GM19324 (cell line): ENCODE results near the gene FOXL3.

Experiments
- ATAC-seq: cut with Tn5 transposase; IDR thresholded peaks from one replicate; pipeline ENCODE4 v1.9.1; 2021; ENCODE audit warnings: mild to moderate bottlenecking, moderate library complexity; ENCODE audit not compliant: unreplicated experiment, low FRiP score

Gene FOXL3

GRCh38 chr7:300048-300447 is 10.1 kb downstream of the FOXL3 start:
- no peak for ATAC-seq

GRCh38 chr7:300546-301290 is 10.7 kb downstream of the FOXL3 start:
- ATAC-seq, result no peak

- no peak for ATAC-seq
Measured at GRCh38 chr7:301291-302053, 11.5 kb downstream of the FOXL3 start.

- ATAC-seq, result no peak
Measured at GRCh38 chr7:302054-302992, 12.4 kb downstream of the FOXL3 start.

- ATAC-seq, result no peak
Measured at GRCh38 chr7:303425-303824, 13.5 kb downstream of the FOXL3 start.

- ATAC-seq, result no peak
Measured at GRCh38 chr7:303884-304573, 14.1 kb downstream of the FOXL3 start.

GRCh38 chr7:304574-305409 is 14.8 kb downstream of the FOXL3 start:
- ATAC-seq, result no peak

GRCh38 chr7:305410-306151 is 15.6 kb downstream of the FOXL3 start:
- ATAC-seq, result no peak

- no peak for ATAC-seq
Measured at GRCh38 chr7:307970-308369, 18.0 kb downstream of the FOXL3 start.

- ATAC-seq, result no peak
Measured at GRCh38 chr7:309586-310228, 19.7 kb downstream of the FOXL3 start.

GRCh38 chr7:311131-311680 is 21.2 kb downstream of the FOXL3 start:
- no peak for ATAC-seq

- no peak for ATAC-seq
Measured at GRCh38 chr7:311796-312195, 21.8 kb downstream of the FOXL3 start.

GRCh38 chr7:312424-312823 is 22.5 kb downstream of the FOXL3 start:
- no peak for ATAC-seq

GRCh38 chr7:314853-315252 is 24.9 kb downstream of the FOXL3 start:
- no peak for ATAC-seq

GRCh38 chr7:315516-316265 is 25.7 kb downstream of the FOXL3 start:
- ATAC-seq, result no peak

- no peak for ATAC-seq
Measured at GRCh38 chr7:317643-318405, 27.9 kb downstream of the FOXL3 start.

GRCh38 chr7:318476-318875 is 28.5 kb downstream of the FOXL3 start:
- no peak for ATAC-seq
